ENCODE results near the gene TRABD2A.

DNA sequence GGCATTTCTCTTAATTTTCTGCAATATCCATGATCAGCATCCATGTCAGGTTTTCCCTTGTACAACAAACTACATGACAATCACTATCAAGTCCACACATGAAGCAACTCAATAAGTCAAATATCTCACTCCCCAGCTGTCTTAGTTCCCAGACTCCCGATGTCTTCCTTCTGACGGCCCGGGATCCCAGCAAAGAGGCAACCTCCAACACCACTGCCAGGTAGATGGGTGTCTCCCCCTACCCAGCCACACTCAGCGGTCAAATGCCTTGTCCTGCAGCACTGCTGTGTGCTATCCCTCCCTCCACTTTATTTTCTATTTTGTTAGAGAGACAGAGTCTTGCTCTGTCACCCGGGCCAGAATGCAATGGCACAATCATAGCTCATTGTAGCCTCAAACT lies 23.3 kb downstream of the TRABD2A start:
- TF ChIP-seq POLR2AphosphoS5 (IDR thresholded peaks at IDR 0.05) (no peak), POLR2A (IDR thresholded peaks at IDR 0.05) (no peak), EP300 (IDR thresholded peaks at IDR 0.05) (no peak)
- TF ChIP-seq, protein P1, sequence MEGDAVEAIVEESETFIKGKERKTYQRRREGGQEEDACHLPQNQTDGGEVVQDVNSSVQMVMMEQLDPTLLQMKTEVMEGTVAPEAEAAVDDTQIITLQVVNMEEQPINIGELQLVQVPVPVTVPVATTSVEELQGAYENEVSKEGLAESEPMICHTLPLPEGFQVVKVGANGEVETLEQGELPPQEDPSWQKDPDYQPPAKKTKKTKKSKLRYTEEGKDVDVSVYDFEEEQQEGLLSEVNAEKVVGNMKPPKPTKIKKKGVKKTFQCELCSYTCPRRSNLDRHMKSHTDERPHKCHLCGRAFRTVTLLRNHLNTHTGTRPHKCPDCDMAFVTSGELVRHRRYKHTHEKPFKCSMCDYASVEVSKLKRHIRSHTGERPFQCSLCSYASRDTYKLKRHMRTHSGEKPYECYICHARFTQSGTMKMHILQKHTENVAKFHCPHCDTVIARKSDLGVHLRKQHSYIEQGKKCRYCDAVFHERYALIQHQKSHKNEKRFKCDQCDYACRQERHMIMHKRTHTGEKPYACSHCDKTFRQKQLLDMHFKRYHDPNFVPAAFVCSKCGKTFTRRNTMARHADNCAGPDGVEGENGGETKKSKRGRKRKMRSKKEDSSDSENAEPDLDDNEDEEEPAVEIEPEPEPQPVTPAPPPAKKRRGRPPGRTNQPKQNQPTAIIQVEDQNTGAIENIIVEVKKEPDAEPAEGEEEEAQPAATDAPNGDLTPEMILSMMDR (IDR thresholded peaks at IDR 0.05), result no peak
